Neuronal stem cell (in vitro differentiated cells): ENCODE data around the gene PEF1.
A peak's percentile ranks its signal among the peaks of the same experiment; 100 is the strongest.

Source experiments
- DNase-seq: peaks from one replicate; pipeline ENCODE4 v3.0.0-alpha.2; 2013; ENCODE audit warnings: low spot score
- H2AFZ ChIP-seq: one replicate; pipeline ENCODE4 v1.6.1; 2013; ENCODE audit warnings: mild to moderate bottlenecking, low read length, inconsistent platforms
- H2AK5ac ChIP-seq: 2 replicates; pipeline ENCODE4 v1.6.1; 2013; ENCODE audit warnings: low read depth, mild to moderate bottlenecking, inconsistent platforms, low read length, moderate library complexity, mixed read lengths
- H2BK120ac ChIP-seq: 2 replicates; pipeline ENCODE4 v1.6.1; 2013; ENCODE audit warnings: low read depth, mild to moderate bottlenecking, inconsistent platforms, low read length, moderate library complexity, mixed read lengths
- H2BK12ac ChIP-seq: one replicate; pipeline ENCODE4 v1.6.1; 2013; ENCODE audit warnings: low read length, inconsistent platforms
- H2BK15ac ChIP-seq: 2 replicates; pipeline ENCODE4 v1.6.1; 2013; ENCODE audit warnings: mild to moderate bottlenecking, low read length, inconsistent platforms, mixed read lengths
- H2BK5ac ChIP-seq: one replicate; pipeline ENCODE4 v1.6.1; 2013; ENCODE audit warnings: inconsistent platforms, mild to moderate bottlenecking, low read length, moderate library complexity
- H3K14ac ChIP-seq: one replicate; pipeline ENCODE4 v1.6.1; 2013; ENCODE audit warnings: low read length, inconsistent platforms
- H3K18ac ChIP-seq: 2 replicates; pipeline ENCODE4 v1.6.1; 2013; ENCODE audit warnings: low read length, inconsistent platforms
- H3K23ac ChIP-seq: 2 replicates; pipeline ENCODE4 v1.6.1; 2013; ENCODE audit warnings: low read depth, mild to moderate bottlenecking, mixed read lengths, low read length, inconsistent platforms; ENCODE audit not compliant: poor library complexity
- H3K27ac ChIP-seq: replicated peaks from 3 replicates; pipeline ENCODE4 v1.5.1; 2013; ENCODE audit warnings: low read length, inconsistent platforms
- H3K27me3 ChIP-seq, 3 experiments: 2 replicates each; pipeline ENCODE4 v1.6.1; 2013; ENCODE audit warnings: low read length in 3 of 3, mild to moderate bottlenecking in 2 of 3, inconsistent platforms in 1 of 3, low read depth in 1 of 3, mixed read lengths in 1 of 3, moderate library complexity in 1 of 3; ENCODE audit not compliant: control insufficient read depth in 3 of 3, insufficient read depth in 3 of 3
- H3K36me3 ChIP-seq, 2 donors: replicated peaks in 1 of 2; 2 replicates each; pipeline ENCODE4 v1.6.1; 2013; ENCODE audit warnings: low read length in 2 of 2; ENCODE audit not compliant: control insufficient read depth in 2 of 2, insufficient read depth in 2 of 2
- H3K4ac ChIP-seq: 2 replicates; pipeline ENCODE4 v1.6.1; 2013; ENCODE audit warnings: inconsistent platforms, mild to moderate bottlenecking, low read length, moderate library complexity
- H3K4me1 ChIP-seq, 2 donors: 1 replicate in 1 of 2; 2 replicates in 1 of 2; pipeline ENCODE4 v1.6.1; 2013; ENCODE audit warnings: low read length in 2 of 2, low read depth in 1 of 2; ENCODE audit not compliant: control insufficient read depth in 2 of 2, insufficient read depth in 1 of 2
- H3K4me2 ChIP-seq: one replicate; pipeline ENCODE4 v1.6.1; 2013; ENCODE audit warnings: mild to moderate bottlenecking, low read length, inconsistent platforms; ENCODE audit not compliant: insufficient read depth, poor library complexity, severe bottlenecking
- H3K4me3 ChIP-seq, 2 donors: 2 replicates each; pipeline ENCODE4 v1.5.1; 2013; ENCODE audit warnings: low read length in 2 of 2, mild to moderate bottlenecking in 2 of 2, inconsistent platforms in 1 of 2, moderate library complexity in 1 of 2
- H3K79me1 ChIP-seq: one replicate; pipeline ENCODE4 v1.6.1; 2013; ENCODE audit warnings: low read depth, mild to moderate bottlenecking, inconsistent platforms, low read length, moderate library complexity
- H3K9ac ChIP-seq: one replicate; pipeline ENCODE4 v1.6.1; 2013; ENCODE audit warnings: mild to moderate bottlenecking, low read depth, low read length, inconsistent platforms; ENCODE audit not compliant: poor library complexity
- H3K9me3 ChIP-seq, 2 donors: replicated peaks in 1 of 2; 2 replicates each; pipeline versions ENCODE3 to v1.6.1; 2013; ENCODE audit warnings: low read length in 2 of 2, mild to moderate bottlenecking in 2 of 2, inconsistent platforms in 1 of 2, low read depth in 1 of 2, mixed read lengths in 1 of 2, moderate library complexity in 1 of 2; ENCODE audit not compliant: control insufficient read depth in 2 of 2, insufficient read depth in 1 of 2
- H4K8ac ChIP-seq: one replicate; pipeline ENCODE4 v1.6.1; 2013; ENCODE audit warnings: low read depth, mild to moderate bottlenecking, inconsistent platforms, low read length, moderate library complexity
- H4K91ac ChIP-seq: one replicate; pipeline ENCODE4 v1.6.1; 2013; ENCODE audit warnings: low read length, low read depth, mild to moderate bottlenecking, inconsistent platforms; ENCODE audit not compliant: poor library complexity
- WGBS, 2 donors: extraction: QIAGEN DNeasy Blood & Tissue Kit; methylation state at CpG; one replicate each; pipeline ENCODE4 v1.1.7; 2013; ENCODE audit warnings: missing lambda C conversion rate in 2 of 2, mixed read lengths in 1 of 2; ENCODE audit not compliant: insufficient read length in 2 of 2, insufficient replicate concordance in 1 of 2; ENCODE audit errors: extremely low coverage in 2 of 2; 5-methylcytosine and 5-hydroxymethylcytosine counted together

Gene PEF1

DNA sequence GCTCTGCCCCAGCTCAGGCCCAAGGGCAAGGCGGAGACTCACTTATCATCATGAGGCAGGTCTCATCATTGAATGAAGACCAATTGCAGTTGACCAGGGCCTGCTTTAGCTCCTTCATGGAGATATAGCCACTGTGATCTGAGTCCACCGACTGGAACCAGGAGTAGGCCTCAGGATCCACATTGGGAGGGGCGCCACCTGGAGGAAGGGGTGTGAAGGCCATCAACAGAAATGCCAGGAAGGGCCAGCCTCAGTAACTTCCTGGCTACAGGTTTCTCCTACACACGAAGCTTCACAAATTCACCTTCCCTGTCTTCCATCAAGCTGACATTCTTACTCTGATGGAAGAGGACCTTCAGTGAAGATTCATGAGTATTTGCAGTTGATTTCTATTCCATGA lies 11.6 kb downstream of the PEF1 start:
- Histone ChIP-seq H4K91ac (no peak overlapping the region), H3K4ac (no peak overlapping the region), H3K79me1 (no peaks in the 10 kb centered on the region), H3K36me3 (peaks cover 18 to 69% of the 10 kb centered on the region in 2 donors), H3K4me2 (no peak overlapping the region), H3K27ac (no peak overlapping the region), H3K4me3 (no peak overlapping the region), H3K27me3 (no peaks in the 10 kb centered on the region), H2BK15ac (no peak overlapping the region), H3K9me3 (no peaks in the 10 kb centered on the region), H3K23ac (no peak overlapping the region), H2AK5ac (no peak overlapping the region), H2BK5ac (no peak overlapping the region), H2BK12ac (no peak overlapping the region), H3K14ac (no peak overlapping the region), H3K18ac (no peak overlapping the region), H3K4me1 (peaks cover 0 to 6% of the 10 kb centered on the region in 2 donors), H2BK120ac (no peak overlapping the region), H2AFZ (no peak overlapping the region), H3K9ac (no peak overlapping the region), H4K8ac (no peak overlapping the region)
- no peak for DNase-seq
- no CpG with 5 or more reads among the region's 4 CpGs for WGBS, 2 donors

DNA sequence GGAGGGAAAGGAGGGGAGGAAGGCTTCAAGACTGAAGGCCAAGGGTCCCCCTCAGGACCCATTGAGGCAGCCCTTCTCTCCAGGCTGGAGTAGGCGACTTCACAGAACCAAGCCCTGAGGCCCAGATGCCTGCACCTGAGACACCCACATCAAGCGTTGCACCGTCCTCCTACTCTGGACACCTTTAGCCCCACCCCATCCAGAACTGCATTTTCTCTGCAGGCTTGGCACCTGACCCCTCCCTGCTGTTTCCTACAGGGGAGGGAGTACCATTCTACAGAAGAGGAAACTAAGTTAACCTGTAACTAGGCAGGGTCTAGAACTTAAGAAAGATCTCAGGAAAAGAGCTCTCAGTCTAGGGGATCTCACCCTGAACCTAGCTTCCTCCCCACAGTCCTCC lies 12.0 kb downstream of the PEF1 start:
- no peak overlapping the region for H2BK12ac ChIP-seq
- H4K91ac ChIP-seq: no peak overlapping the region
- H3K9ac ChIP-seq: no peak overlapping the region
- H3K4me3 ChIP-seq: no peak overlapping the region
- no peaks in the 10 kb centered on the region for H3K9me3 ChIP-seq
- H3K27ac ChIP-seq: no peak overlapping the region
- H2AK5ac ChIP-seq: no peak overlapping the region
- H2BK5ac ChIP-seq: no peak overlapping the region
- H3K27me3 ChIP-seq: no peaks in the 10 kb centered on the region
- H3K36me3 ChIP-seq: peaks cover 18 to 73% of the 10 kb centered on the region in 2 donors
- H2BK120ac ChIP-seq: no peak overlapping the region
- H3K79me1 ChIP-seq: no peaks in the 10 kb centered on the region
- no peak overlapping the region for H4K8ac ChIP-seq
- no peak overlapping the region for H3K4ac ChIP-seq
- no peak overlapping the region for H3K23ac ChIP-seq
- no peak overlapping the region for H2BK15ac ChIP-seq
- no peak overlapping the region for H2AFZ ChIP-seq
- no peak for DNase-seq
- WGBS, 2 donors: no CpG with 5 or more reads among the region's 3 CpGs
- no peak overlapping the region for H3K14ac ChIP-seq
- no peak overlapping the region for H3K4me2 ChIP-seq
- peaks cover 0 to 7% of the 10 kb centered on the region in 2 donors for H3K4me1 ChIP-seq
- no peak overlapping the region for H3K18ac ChIP-seq

DNA sequence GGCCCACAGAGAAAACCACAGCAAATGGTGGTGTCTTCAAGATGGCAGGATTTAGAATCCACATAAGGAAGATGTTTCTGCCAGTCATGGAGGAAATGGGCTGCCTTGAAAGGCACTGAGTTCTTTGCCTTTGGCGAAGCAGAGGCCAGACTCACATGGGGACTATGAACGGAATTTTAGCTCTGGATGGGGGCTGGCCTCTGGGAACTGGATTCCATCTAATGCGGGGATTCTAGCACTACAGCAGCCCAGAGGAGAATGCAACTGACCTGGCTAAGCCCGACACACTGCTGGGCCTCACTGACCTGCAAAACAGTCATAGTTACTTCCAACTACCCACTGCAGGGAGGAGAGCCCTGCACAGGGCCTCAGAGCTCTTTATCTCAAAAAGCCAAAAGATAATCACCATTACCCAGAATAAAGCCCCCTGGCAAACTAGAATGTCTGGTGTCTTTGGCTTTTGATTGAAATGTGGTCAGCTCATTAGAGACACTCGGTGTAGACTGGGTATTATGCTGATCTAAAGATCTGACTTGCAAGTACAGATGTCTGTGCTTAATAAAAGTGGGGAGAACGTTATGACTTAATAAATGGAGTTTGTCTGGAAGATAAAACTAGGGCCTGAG lies 15.6 kb downstream of the PEF1 start:
- H4K8ac ChIP-seq: no peak overlapping the region
- no CpG with 5 or more reads among the region's 6 CpGs for WGBS, 2 donors
- no peak overlapping the region for H2BK15ac ChIP-seq
- no peak overlapping the region for H3K27ac ChIP-seq
- H3K79me1 ChIP-seq: no peaks in the 10 kb centered on the region
- no peak overlapping the region for H3K4me2 ChIP-seq
- H3K14ac ChIP-seq: no peak overlapping the region
- no peak overlapping the region for H2BK120ac ChIP-seq
- no peaks in the 10 kb centered on the region for H3K9me3 ChIP-seq
- no peak overlapping the region for H3K4ac ChIP-seq
- no peak overlapping the region for H3K4me3 ChIP-seq
- no peak overlapping the region for H2AFZ ChIP-seq
- no peak overlapping the region for H3K23ac ChIP-seq
- no peak overlapping the region for H3K18ac ChIP-seq
- H2BK12ac ChIP-seq: no peak overlapping the region
- H3K27me3 ChIP-seq: no peaks in the 10 kb centered on the region
- H3K36me3 ChIP-seq: peaks cover 19 to 60% of the 10 kb centered on the region in 2 donors
- H2BK5ac ChIP-seq: no peak overlapping the region
- H3K4me1 ChIP-seq: peaks cover 8 to 14% of the 10 kb centered on the region in 2 donors
- H4K91ac ChIP-seq: no peak overlapping the region
- DNase-seq: no peak
- H2AK5ac ChIP-seq: no peak overlapping the region
- no peak overlapping the region for H3K9ac ChIP-seq

DNA sequence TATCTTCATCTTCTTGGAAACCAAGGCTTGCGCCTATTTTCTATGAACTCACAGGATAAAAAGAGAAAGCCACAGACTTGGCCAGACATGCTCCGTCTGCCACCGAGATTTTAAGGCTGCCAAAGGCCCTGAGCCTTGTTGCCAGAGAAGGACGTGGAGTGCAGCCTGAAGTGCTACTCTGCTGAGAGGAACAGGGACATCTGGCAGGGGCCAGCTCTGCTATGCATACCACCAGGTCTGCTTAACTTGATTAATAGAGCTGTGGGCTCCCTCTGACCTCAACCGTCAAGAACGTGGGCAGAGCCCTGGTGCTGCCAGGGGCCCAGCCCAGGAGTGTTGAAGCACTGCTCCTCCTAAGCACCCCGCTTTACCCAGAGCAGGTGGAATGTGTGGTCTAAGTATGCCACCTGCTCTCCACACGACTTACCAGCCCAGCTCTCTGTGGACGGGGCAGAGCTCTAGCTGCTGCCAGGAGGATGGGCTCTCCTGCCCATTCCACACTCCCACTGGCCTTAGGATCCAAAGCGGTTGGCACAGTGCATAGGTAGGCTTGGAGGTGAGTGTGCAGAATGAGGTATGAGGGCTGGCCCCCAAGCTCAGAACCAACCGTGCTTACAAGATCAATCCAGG lies 16.6 kb downstream of the PEF1 start:
- H2BK15ac ChIP-seq: no peak overlapping the region
- no peak overlapping the region for H3K4me2 ChIP-seq
- H3K14ac ChIP-seq: no peak overlapping the region
- H4K91ac ChIP-seq: no peak overlapping the region
- no peak overlapping the region for H4K8ac ChIP-seq
- H2BK12ac ChIP-seq: no peak overlapping the region
- peak overlapping the region; percentile 52 for H3K23ac ChIP-seq
- H3K4ac ChIP-seq: no peak overlapping the region
- no peaks in the 10 kb centered on the region for H3K27me3 ChIP-seq
- no peak overlapping the region for H2BK5ac ChIP-seq
- WGBS, 2 donors: no CpG with 5 or more reads among the region's 11 CpGs
- no peak overlapping the region for H3K27ac ChIP-seq
- no peak overlapping the region for H2AK5ac ChIP-seq
- H3K9ac ChIP-seq: no peak overlapping the region
- peaks cover 18 to 53% of the 10 kb centered on the region in 2 donors for H3K36me3 ChIP-seq
- no peak overlapping the region for H3K18ac ChIP-seq
- no peak overlapping the region for H2BK120ac ChIP-seq
- no peak overlapping the region for H2AFZ ChIP-seq
- H3K79me1 ChIP-seq: no peaks in the 10 kb centered on the region
- H3K9me3 ChIP-seq: no peaks in the 10 kb centered on the region
- H3K4me1 ChIP-seq: peaks cover 8 to 14% of the 10 kb centered on the region in 2 donors
- peak overlapping the region in 1 of 2 donors; percentile 7 for H3K4me3 ChIP-seq
- no peak for DNase-seq
